Central memory CD4-positive, alpha-beta T cell (primary cell): Measurements from ENCODE around the gene NBPF1.
"Not testable (repeated sequence)": the region's sequence is repeated elsewhere in the genome, so short reads cannot be mapped to it uniquely, and the experiment has no call there.

Experiments used
- DNase-seq: peaks from one replicate; pipeline ENCODE4 v3.0.0; 2022

Gene NBPF1

DNA sequence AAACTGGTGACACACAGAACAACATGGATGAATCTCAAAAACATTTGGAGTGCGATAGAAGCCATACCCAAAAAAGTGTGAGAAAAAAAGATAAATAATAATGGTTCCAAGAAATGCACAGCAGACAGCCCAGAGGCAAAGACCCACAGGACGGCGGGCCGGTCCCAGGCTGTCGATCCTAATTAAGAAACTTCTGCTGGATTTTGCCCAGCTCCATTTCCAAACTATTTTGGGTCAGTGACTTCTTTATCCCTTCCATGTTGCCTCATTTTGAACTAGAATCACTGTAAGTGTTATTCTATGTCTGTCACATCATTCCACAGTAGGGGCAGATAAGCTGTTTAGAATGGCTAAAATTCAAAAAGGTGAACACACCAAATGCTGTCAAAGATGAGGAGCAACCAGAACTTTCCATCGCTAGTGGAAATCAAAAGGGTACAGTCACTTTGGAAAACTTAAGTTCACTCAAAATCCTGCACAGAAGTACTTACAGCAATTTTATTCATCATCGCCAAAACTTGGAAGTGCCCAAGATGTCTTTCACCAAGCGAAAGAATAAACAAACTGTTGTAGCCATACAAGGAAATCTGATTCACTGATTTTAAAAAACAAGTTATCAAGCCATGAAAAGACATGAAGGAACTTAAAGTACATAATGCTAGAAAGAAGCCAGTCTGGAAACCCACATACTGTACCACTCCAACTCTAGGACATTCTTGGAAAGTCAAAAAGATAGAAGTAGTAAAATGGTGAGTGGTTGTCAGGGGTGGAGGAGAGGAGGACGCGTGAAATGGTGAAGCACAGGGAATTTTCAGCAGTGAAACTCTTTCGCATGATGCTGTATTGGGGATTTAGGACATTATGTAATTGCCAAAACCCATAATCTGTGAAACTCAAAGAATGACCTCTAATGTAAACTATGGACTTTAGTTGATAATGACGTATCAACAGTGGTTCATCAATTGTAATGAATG is 7.5 kb downstream of the NBPF1 start:
- DNase-seq, result no peak

- DNase-seq, result no peak
Observed at GRCh38 chr1:16605213-16605525, 8.2 kb downstream of the NBPF1 start.

DNA sequence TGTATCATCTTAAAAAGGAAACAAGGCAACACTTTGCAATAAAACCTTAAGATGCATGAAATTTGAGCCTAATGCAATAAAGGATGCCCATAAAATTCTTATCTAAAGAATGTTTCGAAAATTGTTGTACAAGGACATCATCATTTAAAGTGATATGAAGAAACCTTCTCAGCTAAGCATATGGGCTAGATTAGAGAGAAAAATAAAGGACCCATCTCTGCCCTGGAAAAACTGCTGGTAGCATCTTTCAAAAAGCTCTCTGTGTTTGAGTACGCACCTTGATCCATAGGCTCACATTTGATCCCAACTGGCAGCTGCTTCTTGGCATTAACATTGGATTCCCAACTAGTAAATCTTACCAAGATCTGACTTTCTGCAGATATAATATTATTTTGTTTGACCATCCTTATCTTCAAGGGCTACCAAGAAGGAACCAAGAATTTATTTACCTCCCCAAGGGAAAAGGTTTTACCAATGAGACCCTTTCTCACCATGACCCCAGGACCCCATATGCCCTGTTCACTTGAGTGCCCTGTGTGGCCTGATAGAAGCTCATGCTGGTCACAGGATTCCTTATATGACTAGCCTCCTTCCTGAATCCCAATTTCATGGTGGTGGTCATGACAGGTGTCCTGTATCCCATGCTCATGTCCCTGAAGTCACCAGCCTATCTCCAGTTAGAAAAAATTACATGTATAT is 8.7 kb downstream of the NBPF1 start:
- DNase-seq, result not testable (repeated sequence)

DNA sequence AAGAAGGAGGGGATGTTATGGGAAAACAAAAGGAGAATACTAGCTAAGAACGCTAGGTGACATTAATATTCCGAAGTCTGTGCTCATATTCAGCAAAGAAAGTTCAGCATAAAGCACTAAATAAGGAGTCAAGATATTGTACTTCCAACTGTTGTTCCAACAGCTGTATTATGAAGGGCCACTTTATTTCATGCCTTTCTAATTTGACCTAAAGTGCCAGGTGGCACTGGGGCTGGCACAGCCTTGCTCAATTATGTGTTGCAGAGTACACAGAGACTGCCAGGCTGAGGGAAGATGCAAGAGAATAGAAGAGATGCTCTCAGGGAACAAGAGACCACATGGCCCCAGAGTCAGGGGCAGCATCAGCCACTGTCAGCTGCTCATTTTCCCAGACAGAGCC is 9.7 kb downstream of the NBPF1 start:
- DNase-seq, result not testable (repeated sequence)

DNA sequence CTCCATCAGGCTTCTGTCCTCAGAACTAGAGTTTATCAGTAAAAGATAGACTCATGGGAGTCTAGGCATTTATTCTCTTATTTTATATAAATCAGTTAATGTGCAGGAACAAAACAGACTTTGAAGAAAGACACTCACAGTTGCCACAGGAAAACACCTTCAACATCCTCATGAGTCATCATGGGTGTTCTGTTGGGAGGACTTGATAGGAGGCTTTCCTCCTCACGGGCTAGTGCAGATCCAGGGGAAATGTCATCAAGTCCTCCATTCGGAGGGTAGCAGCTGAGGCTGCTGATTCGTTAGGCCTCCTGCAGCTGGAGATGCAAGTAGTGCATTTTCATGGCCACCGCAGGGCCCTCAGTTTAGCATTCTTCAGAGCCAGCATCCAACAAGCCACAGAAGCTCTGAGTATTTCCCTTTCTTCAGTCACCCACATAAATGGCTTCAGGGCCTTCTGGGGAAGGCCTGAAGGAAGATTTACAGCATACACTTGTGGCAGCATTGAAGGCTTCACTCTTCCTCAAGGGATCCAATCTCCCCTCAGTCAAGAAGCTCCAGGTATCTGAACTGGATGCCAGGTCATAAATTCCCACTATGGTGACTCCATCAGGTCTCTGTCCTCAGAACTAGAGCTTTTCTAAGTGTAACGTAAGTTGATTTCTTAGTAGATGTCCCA is 10.9 kb downstream of the NBPF1 start:
- not testable (repeated sequence) for DNase-seq

- not testable (repeated sequence) for DNase-seq
Observed at GRCh38 chr1:16600855-16601786, 12.2 kb downstream of the NBPF1 start.

GRCh38 chr1:16599326-16599725 is 14.0 kb downstream of the NBPF1 start:
- not testable (repeated sequence) for DNase-seq

- not testable (repeated sequence) for DNase-seq
Observed at GRCh38 chr1:16595216-16595615, 18.1 kb downstream of the NBPF1 start.

DNA sequence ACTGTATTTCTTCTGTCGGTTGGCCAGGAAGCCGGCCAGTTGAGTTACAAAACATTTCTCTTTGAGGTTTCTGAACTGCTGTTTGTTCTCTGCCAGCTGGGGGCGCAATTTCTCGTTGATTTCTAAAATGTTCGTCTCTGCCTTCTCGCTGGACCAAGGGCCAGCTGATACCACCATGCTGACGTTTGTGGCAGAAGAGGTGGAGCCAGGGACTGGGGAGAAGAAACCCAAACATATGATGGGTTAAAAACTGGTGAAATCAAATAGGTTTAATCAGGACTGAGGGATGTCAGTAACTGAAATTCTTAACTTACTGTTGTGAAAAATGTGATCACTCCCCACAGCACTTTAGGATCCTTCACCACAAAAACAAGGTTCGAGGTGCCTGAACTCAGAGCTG is 21.5 kb downstream of the NBPF1 start:
- DNase-seq, result not testable (repeated sequence)

DNA sequence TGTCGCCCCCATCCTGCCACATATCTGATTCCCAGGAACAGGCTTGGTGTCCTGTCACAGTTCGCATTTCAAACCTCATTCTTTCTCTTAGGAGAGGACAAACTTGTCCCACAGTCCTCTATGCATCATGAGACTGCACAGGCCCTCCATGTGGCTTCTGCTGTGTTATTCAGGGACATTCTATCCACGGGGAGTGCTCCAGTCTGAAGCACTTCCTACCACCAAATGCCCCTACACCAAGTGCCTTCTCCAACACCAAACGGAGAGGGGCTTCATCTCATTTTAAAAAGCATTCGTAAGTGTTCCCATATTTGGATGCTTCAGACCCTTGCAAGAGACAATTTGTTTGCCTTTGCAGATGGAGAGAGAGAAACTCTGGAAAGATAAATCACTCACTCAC is 25.3 kb downstream of the NBPF1 start:
- not testable (repeated sequence) for DNase-seq

- not testable (repeated sequence) for DNase-seq
Observed at GRCh38 chr1:16587639-16588038, 25.7 kb downstream of the NBPF1 start.

DNA sequence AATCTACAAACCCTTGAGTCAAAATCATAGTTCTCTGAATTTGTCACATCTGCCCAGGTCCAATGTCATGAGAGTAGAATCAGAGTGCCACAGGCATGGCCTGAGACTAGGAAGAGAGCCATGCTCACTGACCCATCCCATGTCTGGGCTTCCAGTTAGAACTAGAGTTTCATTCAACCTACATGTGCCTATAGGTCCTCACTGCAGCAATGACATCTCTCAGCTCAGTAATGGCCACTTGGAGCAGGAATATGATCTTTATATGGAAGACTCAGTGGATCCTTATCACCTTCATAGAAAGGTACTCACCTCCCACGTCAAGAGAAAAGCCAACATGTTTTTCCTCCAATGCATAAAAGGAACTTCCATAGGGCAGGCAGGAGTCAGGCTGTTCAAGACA is 48.0 kb downstream of the NBPF1 start:
- not testable (repeated sequence) for DNase-seq

DNA sequence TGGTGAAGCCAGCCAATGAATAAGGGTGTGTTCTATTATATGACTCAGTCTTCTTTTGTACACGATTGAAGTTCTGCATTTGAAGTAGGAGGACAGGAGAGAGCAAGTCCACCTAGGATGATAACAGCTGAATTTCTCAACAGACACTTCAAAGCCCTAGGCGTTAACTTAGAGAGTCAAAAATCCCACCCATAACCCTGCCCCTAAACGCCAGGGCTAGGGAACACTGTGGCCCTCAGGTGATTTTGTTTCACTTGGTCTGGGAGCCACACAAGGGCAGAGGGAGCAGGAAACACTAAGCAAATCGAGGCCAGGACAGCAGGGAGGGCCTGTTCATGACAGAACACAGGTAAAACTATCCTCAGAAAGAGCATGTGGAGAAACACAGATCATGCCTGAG is 52.3 kb downstream of the NBPF1 start:
- not testable (repeated sequence) for DNase-seq

DNA sequence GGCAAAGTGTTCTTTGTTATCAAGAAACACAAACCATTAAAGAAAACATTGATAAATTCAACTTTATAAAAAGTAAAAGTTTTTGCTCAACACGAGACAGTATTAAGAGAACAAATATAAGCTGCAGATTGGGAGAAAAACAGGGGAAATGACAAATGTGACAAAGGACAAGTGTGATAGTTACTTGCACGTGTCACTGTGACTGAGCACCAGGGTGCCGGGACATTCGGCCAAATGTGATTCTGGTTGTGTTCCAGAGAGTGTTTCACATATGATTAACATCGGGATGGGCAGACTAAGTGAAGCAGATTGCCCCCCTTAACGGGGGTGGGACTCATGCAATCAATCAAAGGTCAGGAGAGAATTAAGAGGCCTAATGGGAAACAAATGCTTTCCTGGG is 52.9 kb downstream of the NBPF1 start:
- DNase-seq, result not testable (repeated sequence)

DNA sequence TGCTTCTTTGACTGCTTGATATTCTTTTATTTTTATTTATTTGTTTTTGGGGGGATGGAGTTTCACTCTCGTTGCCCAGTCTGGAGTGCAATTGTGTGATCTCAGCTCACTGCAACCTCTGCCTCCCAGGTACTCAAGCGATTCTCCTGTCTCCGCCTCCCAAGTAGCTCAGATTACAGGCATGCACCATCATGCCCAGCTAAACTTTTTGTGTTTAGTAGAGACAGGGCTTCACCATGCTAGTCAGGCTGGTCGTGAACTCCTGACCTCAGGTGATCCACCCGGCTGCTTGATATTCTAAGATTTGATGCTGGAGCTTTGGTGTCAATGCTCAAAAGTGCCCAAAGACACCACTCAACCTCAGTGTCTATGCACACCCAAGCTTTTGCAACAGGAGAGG is 53.7 kb downstream of the NBPF1 start:
- not testable (repeated sequence) for DNase-seq

- DNase-seq, result not testable (repeated sequence)
Observed at GRCh38 chr1:16557034-16557433, 56.3 kb downstream of the NBPF1 start.

- DNase-seq, result not testable (repeated sequence)
Observed at GRCh38 chr1:16553244-16553643, 60.1 kb downstream of the NBPF1 start.

DNA sequence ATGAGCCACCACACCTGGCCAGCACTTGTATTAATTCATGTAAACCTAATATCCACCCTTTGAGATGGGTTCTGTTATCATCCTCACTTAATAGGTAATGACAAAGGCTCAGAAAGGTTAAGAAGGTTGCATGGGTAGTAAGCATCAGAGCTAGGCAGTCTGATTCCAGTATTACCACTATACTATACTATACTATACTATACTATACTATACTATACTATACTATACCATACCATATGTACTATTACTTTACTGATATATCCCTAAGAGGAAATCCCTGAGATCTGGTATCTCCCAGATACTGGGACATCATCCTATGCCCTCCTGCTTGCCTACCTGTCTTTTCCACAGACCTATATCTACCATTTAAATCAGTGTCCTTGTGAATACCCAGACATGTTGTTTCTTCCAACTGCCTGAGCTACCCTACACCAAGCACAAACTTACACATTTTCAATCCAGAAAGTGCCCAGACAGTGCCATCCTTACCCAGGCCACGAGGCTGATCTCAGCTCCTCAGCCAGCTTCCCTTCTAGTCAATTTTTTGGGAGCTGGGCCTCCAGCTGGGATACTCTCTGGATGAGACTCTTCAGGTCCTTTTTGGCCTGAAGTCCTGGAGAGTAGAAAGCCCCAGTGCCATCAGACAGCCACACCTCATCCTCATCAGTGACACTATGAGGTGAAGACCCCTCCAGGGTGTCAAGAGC is 63.0 kb downstream of the NBPF1 start:
- not testable (repeated sequence) for DNase-seq

DNA sequence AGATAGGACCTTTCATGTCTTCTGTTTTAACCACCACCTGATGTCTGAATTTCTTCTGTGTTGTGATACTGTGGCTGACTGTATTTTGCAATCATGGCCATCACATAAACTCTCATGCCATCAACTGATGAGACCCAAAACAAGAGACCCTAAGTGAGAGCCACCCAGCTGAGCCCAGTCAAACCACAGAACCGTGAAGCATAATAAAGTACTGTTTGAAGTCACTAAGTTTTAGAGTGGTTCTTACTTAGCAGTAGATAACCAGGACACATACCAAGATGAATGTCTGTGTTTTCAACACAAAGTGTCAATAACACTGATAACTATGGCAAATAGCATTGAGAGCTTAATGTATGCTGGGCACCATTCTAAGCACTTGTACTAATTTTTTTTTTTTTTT is 63.8 kb downstream of the NBPF1 start:
- DNase-seq, result not testable (repeated sequence)

GRCh38 chr1:16547502-16548241 is 65.7 kb downstream of the NBPF1 start:
- DNase-seq, result not testable (repeated sequence)

- not testable (repeated sequence) for DNase-seq
Observed at GRCh38 chr1:16545682-16546095, 67.7 kb downstream of the NBPF1 start.
